HepG2 (cell line): Measurements from ENCODE around the gene WNT10A. TPM values are rescaled to one million over a fixed set of nuclear protein-coding genes. Genes with fewer than 3 reads are reported as not detected.

Experiments
- HMGA1 ChIP-seq: sonication (generic); formaldehyde crosslinking; conservative IDR thresholded peaks from 2 replicates; pipeline ENCODE4 v1.4.0; 2020; ENCODE audit warnings: missing genetic modification reagents
- HNRNPUL1 ChIP-seq: fragments of 200-400 bp; formaldehyde crosslinking; IDR thresholded peaks from 2 replicates; pipeline ENCODE4 v1.6.1; 2017; ENCODE audit warnings: low read depth, mild to moderate bottlenecking, low read length, moderate library complexity
- JDP2 ChIP-seq: sonication (generic); formaldehyde crosslinking; IDR thresholded peaks from 2 replicates; pipeline ENCODE4 v1.8.1; 2022; ENCODE audit warnings: missing genetic modification reagents, borderline replicate concordance
- KLF12 ChIP-seq: sonication (generic); formaldehyde crosslinking; IDR thresholded peaks from 2 replicates; pipeline ENCODE4 v1.4.0; 2020; ENCODE audit warnings: missing genetic modification reagents, borderline replicate concordance
- KMT2B ChIP-seq: IDR thresholded peaks from 2 replicates; pipeline ENCODE4 v1.6.1; 2016; ENCODE audit warnings: missing genetic modification reagents, missing compliant biosample characterization
- NFE2L2 ChIP-seq: fragments of 150-350 bp; IDR thresholded peaks from 2 replicates; pipeline ENCODE4 v1.6.1; 2014; ENCODE audit warnings: low read length
- SP140L ChIP-seq: sonication (generic); formaldehyde crosslinking; IDR thresholded peaks from 2 replicates; pipeline ENCODE4 v1.4.0; 2020; ENCODE audit warnings: missing genetic modification reagents, borderline replicate concordance
- SRF ChIP-seq: IDR thresholded peaks from 2 replicates; pipeline ENCODE4 v1.6.1; 2011; ENCODE audit warnings: mild to moderate bottlenecking, low read depth, low read length, moderate library complexity
- ZNF124 ChIP-seq: sonication (generic); formaldehyde crosslinking; IDR thresholded peaks from 2 replicates; pipeline ENCODE4 v1.4.0; 2020; ENCODE audit warnings: missing genetic modification reagents
- ZNF329 ChIP-seq: sonication (generic); formaldehyde crosslinking; IDR thresholded peaks from 2 replicates; pipeline ENCODE4 v1.9.0; 2021; ENCODE audit warnings: low read depth, mild to moderate bottlenecking, missing genetic modification reagents
- ZNF777 ChIP-seq: sonication (generic); formaldehyde crosslinking; IDR thresholded peaks from 2 replicates; pipeline ENCODE4 v1.4.0; 2020; ENCODE audit warnings: missing genetic modification reagents
- ZSCAN9 ChIP-seq: IDR thresholded peaks from 2 replicates; pipeline ENCODE4 v1.6.1; 2016; ENCODE audit warnings: borderline replicate concordance
- polyA plus RNA-seq, 8 experiments: library from polyadenylated mRNA; depleted of rRNA in 3 of 8; stranded (reverse) in 7 of 8; unstranded in 1 of 8; fragments of >200 nt; fragmentation: Illumina TruSeq in 4 of 8; extraction: Trizol in 4 of 8; gene quantifications; 2 replicates each; pipeline versions ENCODE4 v1.2.1 to v1.2.3, GENCODE V29; 2011 to 2016; ENCODE audit warnings: low read depth in 4 of 8, missing spikeins in 1 of 8, mixed read lengths in 1 of 8; ENCODE audit not compliant: insufficient read depth in 1 of 8
- total RNA-seq, 5 experiments: library from RNA; depleted of rRNA; stranded (reverse); fragments of >200 nt; fragmentation: Illumina TruSeq; extraction: Trizol; gene quantifications; 2 replicates each; pipeline ENCODE4 v1.2.3, GENCODE V29; 2016; ENCODE audit warnings: low read depth in 1 of 5
- TF ChIP-seq, protein P1 (sequence below): sonication (generic); formaldehyde crosslinking; IDR thresholded peaks from 2 replicates; pipeline ENCODE4 v1.5.1; 2020; ENCODE audit warnings: mild to moderate bottlenecking, missing genetic modification reagents, moderate library complexity
- TF ChIP-seq, protein P2 (sequence below): sonication (generic); formaldehyde crosslinking; IDR thresholded peaks from 2 replicates; pipeline ENCODE4 v1.4.0; 2020; ENCODE audit warnings: mild to moderate bottlenecking, missing genetic modification reagents
- TF ChIP-seq, protein P3 (sequence below): sonication (generic); formaldehyde crosslinking; IDR thresholded peaks from 2 replicates; pipeline ENCODE4 v1.5.1; 2020; ENCODE audit warnings: missing genetic modification reagents, mild to moderate bottlenecking, borderline replicate concordance
- TF ChIP-seq, protein P4 (sequence below), 2 experiments: IDR thresholded peaks; 2 replicates each; pipeline ENCODE4 v1.6.1; 2011 to 2012; ENCODE audit warnings: low read length in 2 of 2, borderline replicate concordance in 1 of 2, low read depth in 1 of 2, mild to moderate bottlenecking in 1 of 2, moderate library complexity in 1 of 2

The WNT10A gene
- total and polyA plus RNA-seq, 2 of the 13 experiments (the other 11 are each of a cell fraction or from before 2014, with no cell fraction given) = 0.03 TPM; not detected in 1

DNA sequence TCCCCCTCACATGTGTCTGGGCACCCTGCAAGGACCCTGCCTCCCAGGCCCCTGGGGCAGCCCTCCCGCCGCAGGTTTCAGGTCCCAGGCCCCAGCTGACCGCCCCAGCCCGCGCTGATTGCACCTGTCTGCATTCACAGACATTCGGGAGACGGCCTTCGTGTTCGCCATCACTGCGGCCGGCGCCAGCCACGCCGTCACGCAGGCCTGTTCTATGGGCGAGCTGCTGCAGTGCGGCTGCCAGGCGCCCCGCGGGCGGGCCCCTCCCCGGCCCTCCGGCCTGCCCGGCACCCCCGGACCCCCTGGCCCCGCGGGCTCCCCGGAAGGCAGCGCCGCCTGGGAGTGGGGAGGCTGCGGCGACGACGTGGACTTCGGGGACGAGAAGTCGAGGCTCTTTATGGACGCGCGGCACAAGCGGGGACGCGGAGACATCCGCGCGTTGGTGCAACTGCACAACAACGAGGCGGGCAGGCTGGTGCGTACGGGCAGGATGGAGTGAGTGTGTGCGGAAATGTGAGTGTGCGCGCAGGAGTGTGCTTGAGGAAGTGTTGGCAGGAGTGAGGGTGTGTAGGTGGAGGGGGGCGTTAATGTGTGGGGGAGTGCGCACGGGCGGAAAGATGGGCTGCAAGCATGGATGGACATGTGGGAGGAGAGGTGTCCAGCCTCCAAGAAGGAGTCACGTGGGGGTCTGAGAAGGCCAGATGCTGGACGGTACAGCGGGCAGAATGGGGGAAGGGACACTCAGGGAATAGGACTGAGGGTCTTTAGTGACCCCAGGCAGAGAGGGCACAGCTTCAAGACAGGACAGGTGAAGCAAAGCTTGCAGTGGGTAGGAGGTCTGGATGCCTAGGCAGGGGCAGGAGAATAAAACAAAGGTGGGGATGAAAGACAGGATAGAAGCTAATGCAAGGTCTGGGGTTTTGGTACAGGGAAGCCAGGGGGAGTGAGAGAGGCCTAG is 9.0 kb upstream of the WNT10A start (continued):
- TF ChIP-seq, protein P1, sequence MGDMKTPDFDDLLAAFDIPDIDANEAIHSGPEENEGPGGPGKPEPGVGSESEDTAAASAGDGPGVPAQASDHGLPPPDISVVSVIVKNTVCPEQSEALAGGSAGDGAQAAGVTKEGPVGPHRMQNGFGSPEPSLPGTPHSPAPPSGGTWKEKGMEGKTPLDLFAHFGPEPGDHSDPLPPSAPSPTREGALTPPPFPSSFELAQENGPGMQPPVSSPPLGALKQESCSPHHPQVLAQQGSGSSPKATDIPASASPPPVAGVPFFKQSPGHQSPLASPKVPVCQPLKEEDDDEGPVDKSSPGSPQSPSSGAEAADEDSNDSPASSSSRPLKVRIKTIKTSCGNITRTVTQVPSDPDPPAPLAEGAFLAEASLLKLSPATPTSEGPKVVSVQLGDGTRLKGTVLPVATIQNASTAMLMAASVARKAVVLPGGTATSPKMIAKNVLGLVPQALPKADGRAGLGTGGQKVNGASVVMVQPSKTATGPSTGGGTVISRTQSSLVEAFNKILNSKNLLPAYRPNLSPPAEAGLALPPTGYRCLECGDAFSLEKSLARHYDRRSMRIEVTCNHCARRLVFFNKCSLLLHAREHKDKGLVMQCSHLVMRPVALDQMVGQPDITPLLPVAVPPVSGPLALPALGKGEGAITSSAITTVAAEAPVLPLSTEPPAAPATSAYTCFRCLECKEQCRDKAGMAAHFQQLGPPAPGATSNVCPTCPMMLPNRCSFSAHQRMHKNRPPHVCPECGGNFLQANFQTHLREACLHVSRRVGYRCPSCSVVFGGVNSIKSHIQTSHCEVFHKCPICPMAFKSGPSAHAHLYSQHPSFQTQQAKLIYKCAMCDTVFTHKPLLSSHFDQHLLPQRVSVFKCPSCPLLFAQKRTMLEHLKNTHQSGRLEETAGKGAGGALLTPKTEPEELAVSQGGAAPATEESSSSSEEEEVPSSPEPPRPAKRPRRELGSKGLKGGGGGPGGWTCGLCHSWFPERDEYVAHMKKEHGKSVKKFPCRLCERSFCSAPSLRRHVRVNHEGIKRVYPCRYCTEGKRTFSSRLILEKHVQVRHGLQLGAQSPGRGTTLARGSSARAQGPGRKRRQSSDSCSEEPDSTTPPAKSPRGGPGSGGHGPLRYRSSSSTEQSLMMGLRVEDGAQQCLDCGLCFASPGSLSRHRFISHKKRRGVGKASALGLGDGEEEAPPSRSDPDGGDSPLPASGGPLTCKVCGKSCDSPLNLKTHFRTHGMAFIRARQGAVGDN = peak; percentile 44
- TF ChIP-seq NFE2L2 (no peak), ZNF329 (CRISPR knock-in tag) (no peak), KLF12 (CRISPR knock-in tag) (no peak), ZNF777 (0 out of 2 replicates have a peak, but pooled peaks have one; percentile 9), HMGA1 (CRISPR knock-in tag) (no peak), JDP2 (no peak), HNRNPUL1 (no peak), SRF (no peak), ZSCAN9 (CRISPR knock-in tag) (no peak), ZNF124 (CRISPR knock-in tag) (no peak), KMT2B (CRISPR knock-in tag) (no peak), SP140L (no peak)
- TF ChIP-seq, protein P2, sequence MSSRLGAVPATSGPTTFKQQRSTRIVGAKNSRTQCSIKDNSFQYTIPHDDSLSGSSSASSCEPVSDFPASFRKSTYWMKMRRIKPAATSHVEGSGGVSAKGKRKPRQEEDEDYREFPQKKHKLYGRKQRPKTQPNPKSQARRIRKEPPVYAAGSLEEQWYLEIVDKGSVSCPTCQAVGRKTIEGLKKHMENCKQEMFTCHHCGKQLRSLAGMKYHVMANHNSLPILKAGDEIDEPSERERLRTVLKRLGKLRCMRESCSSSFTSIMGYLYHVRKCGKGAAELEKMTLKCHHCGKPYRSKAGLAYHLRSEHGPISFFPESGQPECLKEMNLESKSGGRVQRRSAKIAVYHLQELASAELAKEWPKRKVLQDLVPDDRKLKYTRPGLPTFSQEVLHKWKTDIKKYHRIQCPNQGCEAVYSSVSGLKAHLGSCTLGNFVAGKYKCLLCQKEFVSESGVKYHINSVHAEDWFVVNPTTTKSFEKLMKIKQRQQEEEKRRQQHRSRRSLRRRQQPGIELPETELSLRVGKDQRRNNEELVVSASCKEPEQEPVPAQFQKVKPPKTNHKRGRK (CRISPR knock-in tag) = no peak
- TF ChIP-seq, protein P3, sequence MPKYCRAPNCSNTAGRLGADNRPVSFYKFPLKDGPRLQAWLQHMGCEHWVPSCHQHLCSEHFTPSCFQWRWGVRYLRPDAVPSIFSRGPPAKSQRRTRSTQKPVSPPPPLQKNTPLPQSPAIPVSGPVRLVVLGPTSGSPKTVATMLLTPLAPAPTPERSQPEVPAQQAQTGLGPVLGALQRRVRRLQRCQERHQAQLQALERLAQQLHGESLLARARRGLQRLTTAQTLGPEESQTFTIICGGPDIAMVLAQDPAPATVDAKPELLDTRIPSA (CRISPR knock-in tag) = no peak
- TF ChIP-seq, protein P4, sequence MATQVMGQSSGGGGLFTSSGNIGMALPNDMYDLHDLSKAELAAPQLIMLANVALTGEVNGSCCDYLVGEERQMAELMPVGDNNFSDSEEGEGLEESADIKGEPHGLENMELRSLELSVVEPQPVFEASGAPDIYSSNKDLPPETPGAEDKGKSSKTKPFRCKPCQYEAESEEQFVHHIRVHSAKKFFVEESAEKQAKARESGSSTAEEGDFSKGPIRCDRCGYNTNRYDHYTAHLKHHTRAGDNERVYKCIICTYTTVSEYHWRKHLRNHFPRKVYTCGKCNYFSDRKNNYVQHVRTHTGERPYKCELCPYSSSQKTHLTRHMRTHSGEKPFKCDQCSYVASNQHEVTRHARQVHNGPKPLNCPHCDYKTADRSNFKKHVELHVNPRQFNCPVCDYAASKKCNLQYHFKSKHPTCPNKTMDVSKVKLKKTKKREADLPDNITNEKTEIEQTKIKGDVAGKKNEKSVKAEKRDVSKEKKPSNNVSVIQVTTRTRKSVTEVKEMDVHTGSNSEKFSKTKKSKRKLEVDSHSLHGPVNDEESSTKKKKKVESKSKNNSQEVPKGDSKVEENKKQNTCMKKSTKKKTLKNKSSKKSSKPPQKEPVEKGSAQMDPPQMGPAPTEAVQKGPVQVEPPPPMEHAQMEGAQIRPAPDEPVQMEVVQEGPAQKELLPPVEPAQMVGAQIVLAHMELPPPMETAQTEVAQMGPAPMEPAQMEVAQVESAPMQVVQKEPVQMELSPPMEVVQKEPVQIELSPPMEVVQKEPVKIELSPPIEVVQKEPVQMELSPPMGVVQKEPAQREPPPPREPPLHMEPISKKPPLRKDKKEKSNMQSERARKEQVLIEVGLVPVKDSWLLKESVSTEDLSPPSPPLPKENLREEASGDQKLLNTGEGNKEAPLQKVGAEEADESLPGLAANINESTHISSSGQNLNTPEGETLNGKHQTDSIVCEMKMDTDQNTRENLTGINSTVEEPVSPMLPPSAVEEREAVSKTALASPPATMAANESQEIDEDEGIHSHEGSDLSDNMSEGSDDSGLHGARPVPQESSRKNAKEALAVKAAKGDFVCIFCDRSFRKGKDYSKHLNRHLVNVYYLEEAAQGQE (IDR thresholded peaks at IDR 0.05; ENCODE audit: borderline replicate concordance in 1 of 2, low read depth in 1 of 2, low read length in 2 of 2) = no peak
